WI38 (cell line): ENCODE measurements around the gene MID2.

Experiments used
- H3K4me3 ChIP-seq: 2 replicates; pipeline ENCODE4 v1.5.1; 2011; ENCODE audit warnings: low read depth, mild to moderate bottlenecking, control low read depth, low read length
- TF ChIP-seq, protein P1 (sequence below): IDR thresholded peaks from 2 replicates; pipeline ENCODE4 v1.5.1; 2012; ENCODE audit warnings: low read depth, mild to moderate bottlenecking, control low read depth, low read length

Gene MID2

DNA sequence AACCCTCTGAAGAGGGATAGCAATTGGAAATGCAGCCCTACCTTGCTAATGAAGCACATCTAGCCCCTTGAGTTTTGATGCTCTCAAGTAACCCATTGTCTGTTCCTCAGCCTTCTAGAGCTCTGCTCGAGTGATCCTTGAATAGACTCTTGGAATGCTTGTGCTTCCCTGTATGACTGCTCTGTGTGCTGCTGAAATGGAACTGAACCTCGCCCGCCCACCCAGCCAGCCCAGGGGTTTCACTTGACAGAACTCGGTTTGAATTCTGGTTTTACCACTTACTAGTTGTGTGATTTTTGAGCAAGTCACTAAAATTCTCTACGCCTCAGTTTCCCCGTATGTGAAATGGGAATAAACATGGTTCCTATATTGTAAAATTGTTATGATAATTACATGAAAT, 77.1 kb downstream of the MID2 start:
- no peak overlapping the region for H3K4me3 ChIP-seq
- TF ChIP-seq, protein P1, sequence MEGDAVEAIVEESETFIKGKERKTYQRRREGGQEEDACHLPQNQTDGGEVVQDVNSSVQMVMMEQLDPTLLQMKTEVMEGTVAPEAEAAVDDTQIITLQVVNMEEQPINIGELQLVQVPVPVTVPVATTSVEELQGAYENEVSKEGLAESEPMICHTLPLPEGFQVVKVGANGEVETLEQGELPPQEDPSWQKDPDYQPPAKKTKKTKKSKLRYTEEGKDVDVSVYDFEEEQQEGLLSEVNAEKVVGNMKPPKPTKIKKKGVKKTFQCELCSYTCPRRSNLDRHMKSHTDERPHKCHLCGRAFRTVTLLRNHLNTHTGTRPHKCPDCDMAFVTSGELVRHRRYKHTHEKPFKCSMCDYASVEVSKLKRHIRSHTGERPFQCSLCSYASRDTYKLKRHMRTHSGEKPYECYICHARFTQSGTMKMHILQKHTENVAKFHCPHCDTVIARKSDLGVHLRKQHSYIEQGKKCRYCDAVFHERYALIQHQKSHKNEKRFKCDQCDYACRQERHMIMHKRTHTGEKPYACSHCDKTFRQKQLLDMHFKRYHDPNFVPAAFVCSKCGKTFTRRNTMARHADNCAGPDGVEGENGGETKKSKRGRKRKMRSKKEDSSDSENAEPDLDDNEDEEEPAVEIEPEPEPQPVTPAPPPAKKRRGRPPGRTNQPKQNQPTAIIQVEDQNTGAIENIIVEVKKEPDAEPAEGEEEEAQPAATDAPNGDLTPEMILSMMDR = no peak

DNA sequence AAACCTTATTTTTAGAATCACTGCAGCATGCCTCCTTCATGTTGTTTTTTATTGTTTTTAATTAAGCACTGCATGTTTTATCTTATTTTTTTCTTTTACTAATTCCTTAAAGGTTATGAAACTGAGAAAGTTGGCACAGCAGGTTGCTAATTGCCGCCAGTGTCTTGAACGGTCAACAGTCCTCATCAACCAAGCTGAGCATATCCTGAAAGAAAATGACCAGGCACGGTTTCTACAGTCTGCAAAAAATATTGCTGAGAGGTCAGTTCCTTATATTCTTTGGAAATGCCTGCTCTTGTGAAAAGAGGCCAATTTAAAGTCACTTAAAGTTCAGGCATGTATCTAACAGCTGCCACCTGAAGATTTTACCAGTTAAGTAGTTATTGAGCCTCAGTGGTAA, 79.7 kb downstream of the MID2 start:
- TF ChIP-seq, protein P1 = no peak

DNA sequence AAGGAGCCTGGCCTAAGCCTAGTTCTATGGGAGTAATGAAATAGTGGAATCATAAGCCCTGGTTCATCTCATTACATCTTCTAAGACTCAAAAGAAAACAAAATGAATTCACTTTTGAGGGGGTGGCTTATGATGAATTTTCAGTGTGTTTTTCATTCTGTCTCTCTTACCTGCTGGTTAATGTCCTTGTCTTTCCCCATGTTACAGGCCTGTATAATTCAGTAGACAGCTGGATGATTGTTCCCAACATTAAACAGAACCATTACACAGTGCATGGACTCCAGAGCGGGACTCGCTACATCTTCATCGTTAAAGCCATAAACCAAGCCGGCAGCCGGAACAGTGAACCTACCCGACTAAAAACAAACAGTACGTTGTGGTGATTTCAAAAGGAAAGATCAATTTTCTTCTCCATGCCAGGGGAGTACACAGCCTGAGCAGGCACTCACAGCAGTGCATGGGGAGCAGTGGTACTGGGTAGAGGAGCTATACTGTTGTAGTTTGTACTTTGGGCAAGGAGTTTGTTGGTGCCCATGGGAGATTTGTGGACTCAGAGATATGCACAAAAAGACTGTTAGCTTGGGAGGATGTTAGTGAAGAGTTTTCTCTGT, 98.6 kb downstream of the MID2 start:
- TF ChIP-seq, protein P1 = no peak
- H3K4me3 ChIP-seq = no peak overlapping the region

More for the DNA sequence above, 79.7 kb downstream of the MID2 start:
- H3K4me3 ChIP-seq = no peak overlapping the region

DNA sequence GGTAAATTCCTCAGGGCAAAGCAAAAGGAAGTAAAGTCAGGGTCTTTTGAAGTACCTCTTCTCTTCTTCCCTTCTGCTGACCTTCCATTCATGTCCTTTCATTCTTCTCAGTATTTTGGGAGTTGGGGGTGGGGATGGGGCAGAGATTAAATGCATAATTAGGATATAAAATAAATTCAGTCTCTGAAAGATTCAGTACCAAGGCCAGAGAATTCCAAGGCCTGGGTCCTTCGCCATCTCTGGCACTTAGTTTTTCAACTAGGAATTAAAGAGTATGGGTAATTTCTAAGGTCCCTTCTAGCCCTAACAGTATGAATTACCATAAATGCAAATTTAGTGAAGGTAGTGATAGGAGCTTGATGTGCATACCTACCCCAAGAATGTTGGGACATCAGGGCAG, 108.6 kb downstream of the MID2 start:
- TF ChIP-seq, protein P1 = no peak

DNA sequence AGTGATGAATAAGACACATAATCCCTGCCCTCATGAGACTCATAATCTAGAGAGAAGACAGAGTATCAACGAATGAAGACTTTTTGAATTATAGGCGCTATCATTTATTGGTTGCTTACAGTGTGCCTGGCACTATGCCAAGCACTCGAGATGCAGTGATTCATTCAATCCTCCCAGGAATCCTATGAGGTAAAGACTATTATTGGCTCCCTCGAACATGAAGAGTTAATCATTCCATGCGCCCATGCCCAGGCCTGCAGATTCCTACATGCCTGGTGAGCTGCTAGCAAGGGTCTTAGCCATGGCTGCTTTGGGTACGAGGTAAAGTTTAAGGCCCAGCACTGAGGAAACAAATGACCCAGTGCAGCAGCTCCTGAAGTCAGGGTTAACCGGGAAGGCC, 109.5 kb downstream of the MID2 start:
- H3K4me3 ChIP-seq = no peak overlapping the region
- TF ChIP-seq, protein P1 = no peak

More for the DNA sequence above, 108.6 kb downstream of the MID2 start:
- no peak overlapping the region for H3K4me3 ChIP-seq

DNA sequence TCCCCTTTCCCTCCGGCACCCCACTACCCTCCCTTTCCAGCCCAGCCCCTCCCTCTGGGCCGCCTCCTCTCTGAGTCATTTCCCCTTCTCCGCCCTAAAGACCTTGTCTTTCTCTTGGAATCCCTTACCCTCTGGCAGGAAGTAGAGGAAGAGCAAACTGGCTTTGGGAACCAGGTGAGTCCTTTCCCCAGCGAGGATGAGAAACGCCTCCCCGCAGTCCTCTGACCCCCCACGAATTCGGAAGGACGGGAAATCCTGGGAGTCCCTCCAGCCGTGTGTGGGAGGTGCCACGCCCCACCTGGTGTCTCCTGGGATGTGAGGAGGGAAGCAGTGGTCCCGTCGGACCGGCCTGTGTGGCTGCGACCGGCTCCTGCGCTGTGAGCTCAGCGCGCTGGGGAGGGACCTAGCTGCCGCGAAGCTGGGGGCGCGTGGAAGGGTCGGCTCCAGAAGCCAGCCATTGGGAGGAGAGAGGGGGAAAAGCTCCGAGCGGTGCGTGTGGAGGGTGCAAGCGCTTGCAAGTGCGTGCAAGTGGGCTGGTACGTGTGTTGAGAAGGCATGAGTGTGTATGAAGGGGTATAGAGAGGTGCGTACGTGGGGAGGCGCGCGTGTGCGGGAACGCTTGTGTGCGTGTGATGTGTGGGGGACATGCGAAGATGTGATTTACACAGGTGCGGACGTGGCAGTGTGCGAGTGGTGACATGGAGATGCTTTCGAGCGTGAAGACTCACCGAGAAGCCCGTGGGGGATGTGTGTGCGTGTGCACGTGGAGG, 110.2 kb downstream of the MID2 start:
- TF ChIP-seq, protein P1 = no peak
- H3K4me3 ChIP-seq = no peak overlapping the region

DNA sequence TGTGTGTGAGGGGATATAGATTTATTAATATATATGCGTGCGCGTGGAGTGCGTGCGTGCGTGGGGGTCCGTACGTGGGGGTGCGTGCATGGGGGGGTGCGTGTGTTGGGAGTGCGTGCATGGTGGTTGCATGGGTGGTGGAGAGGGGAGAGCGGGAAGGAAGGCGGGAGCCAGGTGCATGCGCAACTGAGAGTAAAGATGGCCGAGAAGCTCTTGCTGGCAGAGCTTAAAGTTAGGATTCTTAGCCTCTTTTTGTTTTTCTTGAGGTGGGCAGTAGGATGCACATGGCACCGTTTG, 110.7 kb downstream of the MID2 start:
- TF ChIP-seq, protein P1 = no peak
- H3K4me3 ChIP-seq = no peak overlapping the region
